Measurements from ENCODE around the gene TNFAIP6.

TNFAIP6 gene

GRCh38 chr2:151350579-151351195 is 6.7 kb upstream of the TNFAIP6 start:
- ChIA-PET POLR2A (no interaction called here), CTCF (no interaction called here)
- H3K27ac ChIP-seq (ENCODE audit: extremely low read depth, low read depth, low read length), result no peak overlapping the region
- no peaks in the 10 kb centered on the region for H3K36me3 ChIP-seq (ENCODE audit: control insufficient read depth in 2 of 2, insufficient read depth in 1 of 2, low read length in 2 of 2)
- H3K4me1 ChIP-seq (ENCODE audit: control insufficient read depth, insufficient read depth, low read length), result no peaks in the 10 kb centered on the region
- TF ChIP-seq ZBTB44 (tag by site-specific recombination; IDR thresholded peaks at IDR 0.05) (no peak), ZNF626 (tag by site-specific recombination; IDR thresholded peaks at IDR 0.05) (no peak), ZNF211 (tag by site-specific recombination; IDR thresholded peaks at IDR 0.05; ENCODE audit: low read depth) (no peak), BCL11A (tag by site-specific recombination; IDR thresholded peaks at IDR 0.05; ENCODE audit: low read depth) (no peak), ZBTB8A (tag by site-specific recombination; IDR thresholded peaks at IDR 0.05) (no peak), ZFP37 (tag by site-specific recombination; IDR thresholded peaks at IDR 0.05) (no peak), ZNF157 (tag by site-specific recombination; IDR thresholded peaks at IDR 0.05) (no peak), ZNF223 (tag by site-specific recombination; IDR thresholded peaks at IDR 0.05) (no peak), SCRT2 (tag by site-specific recombination; IDR thresholded peaks at IDR 0.05) (no peak), ZNF112 (tag by site-specific recombination; IDR thresholded peaks at IDR 0.05) (no peak), ZNF335 (tag by site-specific recombination; conservative IDR thresholded peaks at IDR 0.05) (no peak), ZNF366 (tag by site-specific recombination; conservative IDR thresholded peaks at IDR 0.05) (no peak), ZNF660 (tag by site-specific recombination; IDR thresholded peaks at IDR 0.05) (no peak)
- no peaks in the 10 kb centered on the region for H3K9me3 ChIP-seq (ENCODE audit: control insufficient read depth, insufficient read depth, low read depth, low read length)
- H3K4me3 ChIP-seq (ENCODE audit: low read depth, low read length), result no peak overlapping the region

- H3K9me3 ChIP-seq (ENCODE audit: control insufficient read depth, insufficient read depth, low read depth, low read length), result no peaks in the 10 kb centered on the region
- POLR2A ChIA-PET, result no interaction called here
- H3K4me1 ChIP-seq (ENCODE audit: control insufficient read depth, insufficient read depth, low read length), result no peaks in the 10 kb centered on the region
- no peak overlapping the region for H3K4me3 ChIP-seq (ENCODE audit: low read depth, low read length)
- CTCF ChIA-PET, result no interaction called here
- H3K27ac ChIP-seq (ENCODE audit: extremely low read depth, low read depth, low read length), result no peak overlapping the region
- TF ChIP-seq ZNF626 (tag by site-specific recombination; IDR thresholded peaks at IDR 0.05) (no peak), ZNF660 (tag by site-specific recombination; IDR thresholded peaks at IDR 0.05) (no peak), ZNF621 (tag by site-specific recombination; IDR thresholded peaks at IDR 0.05) (no peak)
- no peaks in the 10 kb centered on the region for H3K36me3 ChIP-seq (ENCODE audit: control insufficient read depth in 2 of 2, insufficient read depth in 1 of 2, low read length in 2 of 2)
Measured at GRCh38 chr2:151353995-151354394, 3.4 kb upstream of the TNFAIP6 start.

DNA sequence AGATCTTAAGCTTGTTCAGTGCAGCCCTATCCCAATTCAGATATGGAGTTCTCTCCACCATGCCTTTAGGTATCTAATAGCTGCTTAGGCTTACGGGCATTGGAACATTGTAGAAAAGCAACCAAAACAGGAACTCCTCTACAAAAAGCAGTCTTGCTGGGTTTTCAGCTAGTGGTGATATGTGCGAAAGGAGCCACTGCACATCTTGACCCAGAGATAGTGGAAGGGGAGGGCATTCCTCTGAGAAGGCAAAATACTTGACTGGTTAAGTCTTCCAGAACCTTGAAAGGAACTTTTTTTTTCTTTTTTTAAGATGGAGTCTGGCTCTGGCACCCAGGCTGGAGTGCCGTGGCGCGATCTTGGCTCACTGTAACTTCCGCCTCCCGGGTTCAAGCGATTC is 2.6 kb upstream of the TNFAIP6 start:
- no peak overlapping the region for H3K4me3 ChIP-seq (ENCODE audit: low read depth, low read length)

More for the DNA sequence above, 2.6 kb upstream of the TNFAIP6 start:
- ChIA-PET CTCF (no interaction called here), POLR2A (no interaction called here)
- Histone ChIP-seq H3K4me1 (ENCODE audit: control insufficient read depth, insufficient read depth, low read length) (no peaks in the 10 kb centered on the region), H3K36me3 (ENCODE audit: control insufficient read depth in 2 of 2, insufficient read depth in 1 of 2, low read length in 2 of 2) (no peaks in the 10 kb centered on the region), H3K27ac (ENCODE audit: extremely low read depth, low read depth, low read length) (no peak overlapping the region), H3K9me3 (ENCODE audit: control insufficient read depth, insufficient read depth, low read depth, low read length) (no peaks in the 10 kb centered on the region)
- TF ChIP-seq ZNF335 (tag by site-specific recombination; conservative IDR thresholded peaks at IDR 0.05) (no peak), ZSCAN23 (tag by site-specific recombination; IDR thresholded peaks at IDR 0.05) (no peak), ZIC2 (tag by site-specific recombination; IDR thresholded peaks at IDR 0.05) (no peak), ZFP41 (tag by site-specific recombination; IDR thresholded peaks at IDR 0.05; ENCODE audit: borderline replicate concordance) (no peak), MEIS1 (CRISPR knock-in tag; IDR thresholded peaks at IDR 0.05; ENCODE audit: borderline replicate concordance) (no peak), ZNF146 (tag by site-specific recombination; IDR thresholded peaks at IDR 0.05) (no peak), KLF7 (tag by site-specific recombination; IDR thresholded peaks at IDR 0.05; ENCODE audit: borderline replicate concordance) (no peak), ZNF596 (tag by site-specific recombination; IDR thresholded peaks at IDR 0.05) (no peak), ZNF121 (tag by site-specific recombination; IDR thresholded peaks at IDR 0.05) (no peak), ZNF169 (tag by site-specific recombination; IDR thresholded peaks at IDR 0.05) (no peak), FEZF1 (tag by site-specific recombination; IDR thresholded peaks at IDR 0.05) (no peak)
- TF ChIP-seq, protein P1, sequence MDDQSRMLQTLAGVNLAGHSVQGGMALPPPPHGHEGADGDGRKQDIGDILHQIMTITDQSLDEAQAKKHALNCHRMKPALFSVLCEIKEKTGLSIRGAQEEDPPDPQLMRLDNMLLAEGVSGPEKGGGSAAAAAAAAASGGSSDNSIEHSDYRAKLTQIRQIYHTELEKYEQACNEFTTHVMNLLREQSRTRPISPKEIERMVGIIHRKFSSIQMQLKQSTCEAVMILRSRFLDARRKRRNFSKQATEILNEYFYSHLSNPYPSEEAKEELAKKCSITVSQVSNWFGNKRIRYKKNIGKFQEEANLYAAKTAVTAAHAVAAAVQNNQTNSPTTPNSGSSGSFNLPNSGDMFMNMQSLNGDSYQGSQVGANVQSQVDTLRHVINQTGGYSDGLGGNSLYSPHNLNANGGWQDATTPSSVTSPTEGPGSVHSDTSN (CRISPR knock-in tag; IDR thresholded peaks at IDR 0.05), result no peak
- TF ChIP-seq, protein P2, sequence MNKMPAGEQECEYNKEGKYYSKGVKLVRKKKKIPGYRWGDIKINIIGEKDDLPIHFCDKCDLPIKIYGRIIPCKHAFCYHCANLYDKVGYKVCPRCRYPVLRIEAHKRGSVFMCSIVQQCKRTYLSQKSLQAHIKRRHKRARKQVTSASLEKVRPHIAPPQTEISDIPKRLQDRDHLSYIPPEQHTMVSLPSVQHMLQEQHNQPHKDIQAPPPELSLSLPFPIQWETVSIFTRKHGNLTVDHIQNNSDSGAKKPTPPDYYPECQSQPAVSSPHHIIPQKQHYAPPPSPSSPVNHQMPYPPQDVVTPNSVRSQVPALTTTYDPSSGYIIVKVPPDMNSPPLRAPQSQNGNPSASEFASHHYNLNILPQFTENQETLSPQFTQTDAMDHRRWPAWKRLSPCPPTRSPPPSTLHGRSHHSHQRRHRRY (tag by site-specific recombination; IDR thresholded peaks at IDR 0.05), result no peak
- TF ChIP-seq, protein P3, sequence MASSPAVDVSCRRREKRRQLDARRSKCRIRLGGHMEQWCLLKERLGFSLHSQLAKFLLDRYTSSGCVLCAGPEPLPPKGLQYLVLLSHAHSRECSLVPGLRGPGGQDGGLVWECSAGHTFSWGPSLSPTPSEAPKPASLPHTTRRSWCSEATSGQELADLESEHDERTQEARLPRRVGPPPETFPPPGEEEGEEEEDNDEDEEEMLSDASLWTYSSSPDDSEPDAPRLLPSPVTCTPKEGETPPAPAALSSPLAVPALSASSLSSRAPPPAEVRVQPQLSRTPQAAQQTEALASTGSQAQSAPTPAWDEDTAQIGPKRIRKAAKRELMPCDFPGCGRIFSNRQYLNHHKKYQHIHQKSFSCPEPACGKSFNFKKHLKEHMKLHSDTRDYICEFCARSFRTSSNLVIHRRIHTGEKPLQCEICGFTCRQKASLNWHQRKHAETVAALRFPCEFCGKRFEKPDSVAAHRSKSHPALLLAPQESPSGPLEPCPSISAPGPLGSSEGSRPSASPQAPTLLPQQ (tag by site-specific recombination; IDR thresholded peaks at IDR 0.05), result no peak
